HEK293 (cell line): ENCODE measurements around the gene PRPF6.

ENCODE experiments used
- ATF2 ChIP-seq: fragments of 450-650 bp; formaldehyde crosslinking; IDR thresholded peaks from 2 replicates; pipeline ENCODE4 v1.5.1; 2016; ENCODE audit warnings: missing biosample characterization, missing genetic modification characterization, low read depth
- CTCF ChIP-seq: fragments of 450-650 bp; formaldehyde crosslinking; IDR thresholded peaks from 2 replicates; pipeline ENCODE4 v1.5.1; 2016; ENCODE audit warnings: missing biosample characterization, missing genetic modification characterization
- EGR2 ChIP-seq: fragments of 450-650 bp; formaldehyde crosslinking; IDR thresholded peaks from 2 replicates; pipeline ENCODE4 v1.5.1; 2016; ENCODE audit warnings: low read depth, missing biosample characterization, missing genetic modification characterization
- FEZF1 ChIP-seq: fragments of 450-650 bp; formaldehyde crosslinking; IDR thresholded peaks from 2 replicates; pipeline ENCODE4 v1.5.1; 2016; ENCODE audit warnings: missing biosample characterization, missing genetic modification characterization
- GLI4 ChIP-seq: fragments of 450-650 bp; formaldehyde crosslinking; IDR thresholded peaks from 2 replicates; pipeline ENCODE4 v1.5.1; 2016; ENCODE audit warnings: missing biosample characterization, missing genetic modification characterization
- GLIS1 ChIP-seq: fragments of 450-650 bp; formaldehyde crosslinking; IDR thresholded peaks from 2 replicates; pipeline ENCODE4 v1.5.1; 2016; ENCODE audit warnings: missing biosample characterization, missing genetic modification characterization
- GLIS2 ChIP-seq: fragments of 450-650 bp; formaldehyde crosslinking; IDR thresholded peaks from 2 replicates; pipeline ENCODE4 v1.5.1; 2016; ENCODE audit warnings: missing biosample characterization, missing genetic modification characterization
- HOXA7 ChIP-seq: sonication (generic); formaldehyde crosslinking; IDR thresholded peaks from 2 replicates; pipeline ENCODE4 v1.8.1; 2022; ENCODE audit warnings: missing genetic modification reagents, borderline replicate concordance
- PBX3 ChIP-seq: sonication (generic); formaldehyde crosslinking; IDR thresholded peaks from 2 replicates; pipeline ENCODE4 v1.8.1; 2022; ENCODE audit warnings: mild to moderate bottlenecking, moderate library complexity, missing genetic modification reagents
- PRDM2 ChIP-seq: fragments of 450-650 bp; formaldehyde crosslinking; IDR thresholded peaks from 2 replicates; pipeline ENCODE4 v1.5.1; 2016; ENCODE audit warnings: missing biosample characterization, missing genetic modification characterization, borderline replicate concordance
- SP3 ChIP-seq: fragments of 450-650 bp; formaldehyde crosslinking; IDR thresholded peaks from 2 replicates; pipeline ENCODE4 v1.5.1; 2016; ENCODE audit warnings: missing biosample characterization, missing genetic modification characterization
- ZBTB10 ChIP-seq: fragments of 450-650 bp; formaldehyde crosslinking; IDR thresholded peaks from 2 replicates; pipeline ENCODE4 v1.5.1; 2016; ENCODE audit warnings: missing biosample characterization, missing genetic modification characterization
- ZBTB48 ChIP-seq: fragments of 450-650 bp; formaldehyde crosslinking; IDR thresholded peaks from 2 replicates; pipeline ENCODE4 v1.5.1; 2016; ENCODE audit warnings: missing biosample characterization, missing genetic modification characterization
- ZEB2 ChIP-seq: fragments of 450-650 bp; formaldehyde crosslinking; IDR thresholded peaks from 2 replicates; pipeline ENCODE4 v1.5.1; 2016; ENCODE audit warnings: missing biosample characterization, missing genetic modification characterization
- ZFP3 ChIP-seq: fragments of 450-650 bp; formaldehyde crosslinking; IDR thresholded peaks from 2 replicates; pipeline ENCODE4 v1.5.1; 2016; ENCODE audit warnings: low read depth, missing biosample characterization, missing genetic modification characterization
- ZNF138 ChIP-seq: fragments of 450-650 bp; formaldehyde crosslinking; IDR thresholded peaks from 2 replicates; pipeline ENCODE4 v1.5.1; 2016; ENCODE audit warnings: missing biosample characterization, missing genetic modification characterization, borderline replicate concordance
- ZNF16 ChIP-seq: fragments of 450-650 bp; formaldehyde crosslinking; IDR thresholded peaks from 2 replicates; pipeline ENCODE4 v1.5.1; 2016; ENCODE audit warnings: low read depth, missing biosample characterization, missing genetic modification characterization
- ZNF174 ChIP-seq: fragments of 450-650 bp; formaldehyde crosslinking; IDR thresholded peaks from 2 replicates; pipeline ENCODE4 v1.5.0; 2017; ENCODE audit warnings: missing biosample characterization, mild to moderate bottlenecking, missing genetic modification characterization
- ZNF19 ChIP-seq: fragments of 450-650 bp; formaldehyde crosslinking; IDR thresholded peaks from 2 replicates; pipeline ENCODE4; 2016; ENCODE audit warnings: missing biosample characterization, missing genetic modification characterization, low read depth
- ZNF302 ChIP-seq: fragments of 450-650 bp; formaldehyde crosslinking; IDR thresholded peaks from 2 replicates; pipeline ENCODE4 v1.5.1; 2016; ENCODE audit warnings: missing biosample characterization, missing genetic modification characterization, low read depth
- ZNF423 ChIP-seq: fragments of 450-650 bp; formaldehyde crosslinking; IDR thresholded peaks from 2 replicates; pipeline ENCODE4 v1.5.1; 2016; ENCODE audit warnings: missing biosample characterization, missing genetic modification characterization
- ZNF639 ChIP-seq: fragments of 450-650 bp; formaldehyde crosslinking; IDR thresholded peaks from 2 replicates; pipeline ENCODE4 v1.5.1; 2016; ENCODE audit warnings: missing biosample characterization, missing genetic modification characterization
- ZNF837 ChIP-seq: fragments of 450-650 bp; formaldehyde crosslinking; IDR thresholded peaks from 2 replicates; pipeline ENCODE4 v1.5.1; 2016; ENCODE audit warnings: missing biosample characterization, missing genetic modification characterization
- ZSCAN5A ChIP-seq: fragments of 450-650 bp; formaldehyde crosslinking; IDR thresholded peaks from 2 replicates; pipeline ENCODE4 v1.5.1; 2016; ENCODE audit warnings: missing biosample characterization, missing genetic modification characterization
- ZXDB ChIP-seq: fragments of 450-650 bp; formaldehyde crosslinking; IDR thresholded peaks from 2 replicates; pipeline ENCODE4 v1.5.1; 2016; ENCODE audit warnings: missing biosample characterization, missing genetic modification characterization

Gene PRPF6

GRCh38 chr20:64049878-64050260 lies 68.9 kb downstream of the PRPF6 start (continued):
- TF ChIP-seq PRDM2 (tag by site-specific recombination) (no peak), ZNF423 (peak; percentile 99), ZBTB48 (tag by site-specific recombination) (0 out of 2 replicates have a peak, but pooled peaks have one; percentile 35), ZNF138 (tag by site-specific recombination) (no peak), ZNF302 (no peak), ZNF19 (tag by site-specific recombination) (no peak), ZNF837 (tag by site-specific recombination) (no peak), EGR2 (tag by site-specific recombination) (peak; percentile 82), ATF2 (tag by site-specific recombination) (no peak), ZSCAN5A (peak; percentile 76; the same call in 1 of the 2 replicates), SP3 (peak; percentile 52; the same call in 1 of the 2 replicates), ZXDB (tag by site-specific recombination) (peak; percentile 46), CTCF (tag by site-specific recombination) (no peak), PBX3 (CRISPR knock-in tag) (no peak), ZEB2 (tag by site-specific recombination) (peak; percentile 60; the same call in 1 of the 2 replicates), ZFP3 (tag by site-specific recombination) (no peak), ZNF16 (tag by site-specific recombination) (no peak), HOXA7 (CRISPR knock-in tag) (no peak), GLIS2 (peak; percentile 98), ZBTB10 (tag by site-specific recombination) (peak; percentile 89), FEZF1 (tag by site-specific recombination) (0 out of 2 replicates have a peak, but pooled peaks have one; percentile 24), ZNF639 (tag by site-specific recombination) (no peak), GLI4 (tag by site-specific recombination) (no peak), GLIS1 (tag by site-specific recombination) (peak; percentile 100), ZNF174 (tag by site-specific recombination) (no peak)
